HepG2 (cell line): Measurements from ENCODE around the gene CMC1. TPM values are rescaled to one million over a fixed set of nuclear protein-coding genes. Genes with fewer than 3 reads are reported as not detected.

Experiments
- BHLHE40 ChIP-seq: IDR thresholded peaks from 2 replicates; pipeline ENCODE4 v1.6.1; 2011; ENCODE audit warnings: low read length, improper control_type of control experiment
- CHCHD3 ChIP-seq: sonication (generic); formaldehyde crosslinking; IDR thresholded peaks from 2 replicates; pipeline ENCODE4 v1.8.0; 2022; ENCODE audit warnings: mild to moderate bottlenecking, missing genetic modification reagents, moderate library complexity
- CREB1 ChIP-seq, 2 experiments: fragments of 450-650 bp in 1 of 2; IDR thresholded peaks; 2 replicates each; pipeline ENCODE4 v1.6.1; 2016 to 2017; ENCODE audit warnings: control low read depth in 1 of 2, mild to moderate bottlenecking in 1 of 2, missing compliant biosample characterization in 1 of 2, missing genetic modification characterization in 1 of 2
- HNRNPUL1 ChIP-seq: fragments of 200-400 bp; formaldehyde crosslinking; IDR thresholded peaks from 2 replicates; pipeline ENCODE4 v1.6.1; 2017; ENCODE audit warnings: low read depth, mild to moderate bottlenecking, low read length, moderate library complexity
- SNAI1 ChIP-seq: sonication (generic); formaldehyde crosslinking; IDR thresholded peaks from 2 replicates; pipeline ENCODE4 v1.5.0; 2020; ENCODE audit warnings: mild to moderate bottlenecking, missing genetic modification reagents, borderline replicate concordance
- XRCC5 ChIP-seq: fragments of 200-400 bp; formaldehyde crosslinking; optimal IDR thresholded peaks from 2 replicates; pipeline ENCODE3; 2017; ENCODE audit warnings: mild to moderate bottlenecking, low read length
- ZC3H4 ChIP-seq: sonication (generic); formaldehyde crosslinking; IDR thresholded peaks from 2 replicates; pipeline ENCODE4 v1.4.0; 2020; ENCODE audit warnings: missing genetic modification reagents, borderline replicate concordance
- ZFP1 ChIP-seq: IDR thresholded peaks from 2 replicates; pipeline ENCODE4 v1.6.1; 2016
- ZNF598 ChIP-seq: sonication (generic); formaldehyde crosslinking; IDR thresholded peaks from 2 replicates; pipeline ENCODE4 v1.5.1; 2020; ENCODE audit warnings: mild to moderate bottlenecking, missing genetic modification reagents, borderline replicate concordance
- ZNF792 ChIP-seq: IDR thresholded peaks from 2 replicates; pipeline ENCODE4 v1.6.1; 2016
- polyA plus RNA-seq, 8 experiments: library from polyadenylated mRNA; depleted of rRNA in 3 of 8; stranded (reverse) in 7 of 8; unstranded in 1 of 8; fragments of >200 nt; fragmentation: Illumina TruSeq in 4 of 8; extraction: Trizol in 4 of 8; gene quantifications; 2 replicates each; pipeline versions ENCODE4 v1.2.1 to v1.2.3, GENCODE V29; 2011 to 2016; ENCODE audit warnings: low read depth in 4 of 8, missing spikeins in 1 of 8, mixed read lengths in 1 of 8; ENCODE audit not compliant: insufficient read depth in 1 of 8
- total RNA-seq, 5 experiments: library from RNA; depleted of rRNA; stranded (reverse); fragments of >200 nt; fragmentation: Illumina TruSeq; extraction: Trizol; gene quantifications; 2 replicates each; pipeline ENCODE4 v1.2.3, GENCODE V29; 2016; ENCODE audit warnings: low read depth in 1 of 5
- TF ChIP-seq, protein P1 (sequence below): sonication (generic); formaldehyde crosslinking; IDR thresholded peaks from 2 replicates; pipeline ENCODE4; 2020; ENCODE audit warnings: missing genetic modification reagents, mild to moderate bottlenecking, borderline replicate concordance
- TF ChIP-seq, protein P2 (sequence below): sonication (generic); formaldehyde crosslinking; IDR thresholded peaks from 2 replicates; pipeline ENCODE4 v1.4.0; 2020; ENCODE audit warnings: mild to moderate bottlenecking, missing genetic modification reagents
- TF ChIP-seq, protein P3 (sequence below): sonication (generic); formaldehyde crosslinking; IDR thresholded peaks from 2 replicates; pipeline ENCODE4 v1.4.0; 2020; ENCODE audit warnings: mild to moderate bottlenecking, missing genetic modification reagents
- TF ChIP-seq, protein P4 (sequence below): sonication (generic); formaldehyde crosslinking; IDR thresholded peaks from 2 replicates; pipeline ENCODE4 v1.5.0; 2020; ENCODE audit warnings: mild to moderate bottlenecking, missing genetic modification reagents, borderline replicate concordance

Gene CMC1
- total and polyA plus RNA-seq, 2 of the 13 experiments (the other 11 are each of a cell fraction or from before 2014, with no cell fraction given) = 22.1 to 29.5 TPM

DNA sequence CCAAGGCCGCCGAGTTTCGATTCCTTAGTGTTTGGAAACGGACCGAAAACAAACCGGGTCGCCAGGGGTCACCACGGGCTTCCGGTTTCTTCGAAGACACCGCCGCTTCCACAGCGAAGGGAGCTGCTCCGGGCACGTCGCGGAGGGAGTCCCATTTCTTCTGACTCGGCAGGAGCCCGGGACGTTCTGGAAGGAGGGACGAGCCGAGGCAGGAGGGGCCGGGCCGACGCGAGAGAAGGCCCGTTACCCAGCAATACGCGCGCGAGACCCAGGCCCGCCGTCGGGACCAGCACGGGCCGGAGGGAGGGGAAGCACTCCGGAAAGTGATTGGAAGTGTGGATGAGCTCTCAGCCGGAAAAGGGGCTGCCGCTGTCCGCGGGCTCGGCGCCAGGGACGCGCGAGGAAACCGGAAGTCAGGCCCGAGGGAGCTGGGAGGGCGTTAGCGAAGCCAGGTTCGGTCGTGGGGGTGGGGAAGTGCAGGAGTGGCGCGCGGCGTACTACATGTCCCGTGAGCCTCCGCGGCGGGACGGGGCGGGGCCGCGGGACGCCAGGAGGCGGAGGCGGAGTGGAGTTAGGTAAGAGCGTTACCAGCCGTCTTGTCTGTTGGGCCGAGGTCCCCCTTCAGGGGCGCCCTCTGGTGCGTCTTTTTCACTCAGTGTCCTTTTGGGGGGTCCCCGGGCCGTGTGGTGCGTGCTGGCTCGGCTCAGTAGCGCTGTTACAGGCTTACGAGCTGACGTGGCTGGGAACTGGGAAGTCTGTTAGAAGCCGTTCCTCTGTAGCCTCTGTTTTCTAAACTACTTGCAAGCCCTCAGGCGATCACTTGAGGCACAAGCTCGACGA lies 107.4 kb downstream of the CMC1 start, which contains the start of the genes AZI2 and ZCWPW2 (continued):
- no peak for TF ChIP-seq BHLHE40
- TF ChIP-seq, protein P1, sequence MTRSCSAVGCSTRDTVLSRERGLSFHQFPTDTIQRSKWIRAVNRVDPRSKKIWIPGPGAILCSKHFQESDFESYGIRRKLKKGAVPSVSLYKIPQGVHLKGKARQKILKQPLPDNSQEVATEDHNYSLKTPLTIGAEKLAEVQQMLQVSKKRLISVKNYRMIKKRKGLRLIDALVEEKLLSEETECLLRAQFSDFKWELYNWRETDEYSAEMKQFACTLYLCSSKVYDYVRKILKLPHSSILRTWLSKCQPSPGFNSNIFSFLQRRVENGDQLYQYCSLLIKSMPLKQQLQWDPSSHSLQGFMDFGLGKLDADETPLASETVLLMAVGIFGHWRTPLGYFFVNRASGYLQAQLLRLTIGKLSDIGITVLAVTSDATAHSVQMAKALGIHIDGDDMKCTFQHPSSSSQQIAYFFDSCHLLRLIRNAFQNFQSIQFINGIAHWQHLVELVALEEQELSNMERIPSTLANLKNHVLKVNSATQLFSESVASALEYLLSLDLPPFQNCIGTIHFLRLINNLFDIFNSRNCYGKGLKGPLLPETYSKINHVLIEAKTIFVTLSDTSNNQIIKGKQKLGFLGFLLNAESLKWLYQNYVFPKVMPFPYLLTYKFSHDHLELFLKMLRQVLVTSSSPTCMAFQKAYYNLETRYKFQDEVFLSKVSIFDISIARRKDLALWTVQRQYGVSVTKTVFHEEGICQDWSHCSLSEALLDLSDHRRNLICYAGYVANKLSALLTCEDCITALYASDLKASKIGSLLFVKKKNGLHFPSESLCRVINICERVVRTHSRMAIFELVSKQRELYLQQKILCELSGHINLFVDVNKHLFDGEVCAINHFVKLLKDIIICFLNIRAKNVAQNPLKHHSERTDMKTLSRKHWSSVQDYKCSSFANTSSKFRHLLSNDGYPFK (CRISPR knock-in tag) = peak; percentile 88; the same call in 1 of the 2 replicates
- TF ChIP-seq CHCHD3 = no peak
- no peak for TF ChIP-seq ZC3H4 (CRISPR knock-in tag)
- TF ChIP-seq ZNF598 = peak; percentile 81; the same call in 1 of the 2 replicates
- TF ChIP-seq SNAI1 (CRISPR knock-in tag) = peak; percentile 89; the same call in 1 of the 2 replicates
- TF ChIP-seq CREB1 (IDR thresholded peaks at IDR 0.05) = no peak
- TF ChIP-seq CREB1 (CRISPR knock-in tag; IDR thresholded peaks at IDR 0.05) = peak; percentile 58; the same call in 1 of the 2 replicates
- TF ChIP-seq, protein P2, sequence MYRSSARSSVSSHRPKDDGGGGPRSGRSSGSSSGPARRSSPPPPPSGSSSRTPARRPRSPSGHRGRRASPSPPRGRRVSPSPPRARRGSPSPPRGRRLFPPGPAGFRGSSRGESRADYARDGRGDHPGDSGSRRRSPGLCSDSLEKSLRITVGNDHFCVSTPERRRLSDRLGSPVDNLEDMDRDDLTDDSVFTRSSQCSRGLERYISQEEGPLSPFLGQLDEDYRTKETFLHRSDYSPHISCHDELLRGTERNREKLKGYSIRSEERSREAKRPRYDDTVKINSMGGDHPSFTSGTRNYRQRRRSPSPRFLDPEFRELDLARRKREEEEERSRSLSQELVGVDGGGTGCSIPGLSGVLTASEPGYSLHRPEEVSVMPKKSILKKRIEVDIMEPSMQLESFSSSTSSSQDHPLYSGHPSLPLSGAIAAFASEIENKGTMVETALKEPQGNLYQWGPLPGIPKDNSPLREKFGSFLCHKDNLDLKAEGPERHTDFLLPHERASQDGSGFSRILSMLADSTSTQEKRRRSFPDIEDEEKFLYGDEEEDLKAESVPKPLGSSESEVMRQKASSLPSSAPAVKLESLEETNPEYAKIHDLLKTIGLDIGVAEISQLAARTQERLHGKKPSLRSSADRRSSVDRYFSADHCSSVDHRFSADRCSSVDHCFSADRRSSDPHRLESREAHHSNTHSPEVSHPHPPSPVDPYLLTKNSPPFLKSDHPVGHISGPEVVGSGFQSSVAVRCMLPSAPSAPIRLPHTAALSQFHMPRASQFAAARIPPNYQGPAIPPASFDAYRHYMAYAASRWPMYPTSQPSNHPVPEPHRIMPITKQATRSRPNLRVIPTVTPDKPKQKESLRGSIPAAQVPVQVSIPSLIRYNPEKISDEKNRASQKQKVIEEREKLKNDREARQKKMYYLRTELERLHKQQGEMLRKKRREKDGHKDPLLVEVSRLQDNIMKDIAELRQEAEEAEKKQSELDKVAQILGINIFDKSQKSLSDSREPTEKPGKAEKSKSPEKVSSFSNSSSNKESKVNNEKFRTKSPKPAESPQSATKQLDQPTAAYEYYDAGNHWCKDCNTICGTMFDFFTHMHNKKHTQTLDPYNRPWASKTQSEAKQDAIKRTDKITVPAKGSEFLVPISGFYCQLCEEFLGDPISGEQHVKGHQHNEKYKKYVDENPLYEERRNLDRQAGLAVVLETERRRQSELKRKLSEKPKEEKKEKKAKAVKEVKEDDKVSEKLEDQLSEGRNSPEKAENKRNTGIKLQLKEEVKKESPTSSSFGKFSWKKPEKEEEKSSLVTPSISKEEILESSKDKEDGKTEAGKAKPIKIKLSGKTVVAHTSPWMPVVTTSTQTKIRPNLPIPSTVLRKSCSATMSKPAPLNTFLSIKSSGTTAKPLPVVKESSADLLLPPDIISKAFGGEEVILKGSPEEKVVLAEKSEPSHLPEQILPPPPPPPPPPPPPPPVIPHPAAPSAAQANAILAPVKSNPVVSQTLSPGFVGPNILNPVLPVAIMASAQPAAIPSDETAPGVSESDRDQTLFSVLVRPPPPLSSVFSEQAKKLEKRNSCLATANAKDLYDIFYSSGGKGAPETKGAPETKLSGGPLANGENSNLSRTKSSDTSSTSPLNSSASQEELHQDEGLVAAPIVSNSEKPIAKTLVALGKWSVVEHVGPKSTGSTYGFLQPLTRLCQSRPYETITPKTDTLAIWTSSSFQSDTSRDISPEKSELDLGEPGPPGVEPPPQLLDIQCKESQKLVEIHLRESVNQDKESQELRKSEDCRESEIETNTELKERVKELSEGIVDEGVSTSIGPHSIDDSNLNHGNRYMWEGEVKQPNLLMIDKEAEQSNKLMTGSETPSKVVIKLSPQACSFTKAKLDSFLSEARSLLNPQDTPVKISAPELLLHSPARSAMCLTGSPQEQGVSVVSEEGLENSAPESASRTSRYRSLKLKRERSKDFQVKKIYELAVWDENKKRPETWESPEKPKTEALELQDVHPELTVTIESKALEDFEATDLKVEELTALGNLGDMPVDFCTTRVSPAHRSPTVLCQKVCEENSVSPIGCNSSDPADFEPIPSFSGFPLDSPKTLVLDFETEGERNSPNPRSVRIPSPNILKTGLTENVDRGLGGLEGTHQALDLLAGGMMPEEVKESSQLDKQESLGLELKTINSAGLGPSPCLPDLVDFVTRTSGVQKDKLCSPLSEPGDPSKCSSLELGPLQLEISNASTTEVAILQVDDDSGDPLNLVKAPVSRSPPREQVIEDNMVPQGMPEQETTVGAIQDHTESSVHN (CRISPR knock-in tag) = no peak
- peak; percentile 100 for TF ChIP-seq ZFP1 (CRISPR knock-in tag)
- 0 out of 2 replicates have a peak, but pooled peaks have one; percentile 22 for TF ChIP-seq HNRNPUL1
- TF ChIP-seq, protein P3, sequence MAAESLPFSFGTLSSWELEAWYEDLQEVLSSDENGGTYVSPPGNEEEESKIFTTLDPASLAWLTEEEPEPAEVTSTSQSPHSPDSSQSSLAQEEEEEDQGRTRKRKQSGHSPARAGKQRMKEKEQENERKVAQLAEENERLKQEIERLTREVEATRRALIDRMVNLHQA = no peak
- TF ChIP-seq XRCC5 = peak; percentile 70
- TF ChIP-seq, protein P4, sequence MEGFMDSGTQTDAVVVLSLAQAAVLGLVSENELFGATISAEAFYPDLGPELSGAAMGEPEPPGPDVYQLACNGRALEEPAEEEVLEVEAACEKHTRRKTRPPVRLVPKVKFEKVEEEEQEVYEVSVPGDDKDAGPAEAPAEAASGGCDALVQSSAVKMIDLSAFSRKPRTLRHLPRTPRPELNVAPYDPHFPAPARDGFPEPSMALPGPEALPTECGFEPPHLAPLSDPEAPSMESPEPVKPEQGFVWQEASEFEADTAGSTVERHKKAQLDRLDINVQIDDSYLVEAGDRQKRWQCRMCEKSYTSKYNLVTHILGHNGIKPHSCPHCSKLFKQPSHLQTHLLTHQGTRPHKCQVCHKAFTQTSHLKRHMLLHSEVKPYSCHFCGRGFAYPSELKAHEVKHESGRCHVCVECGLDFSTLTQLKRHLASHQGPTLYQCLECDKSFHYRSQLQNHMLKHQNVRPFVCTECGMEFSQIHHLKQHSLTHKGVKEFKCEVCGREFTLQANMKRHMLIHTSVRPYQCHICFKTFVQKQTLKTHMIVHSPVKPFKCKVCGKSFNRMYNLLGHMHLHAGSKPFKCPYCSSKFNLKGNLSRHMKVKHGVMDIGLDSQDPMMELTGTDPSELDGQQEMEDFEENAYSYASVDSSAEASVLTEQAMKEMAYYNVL (CRISPR knock-in tag) = no peak
- TF ChIP-seq ZNF792 (CRISPR knock-in tag) = peak; percentile 51
